Mesothelial cell of epicardium (in vitro differentiated cells): Measurements from ENCODE around the gene MANEAL. TPM values are rescaled to one million over a fixed set of nuclear protein-coding genes. Genes with fewer than 3 reads are reported as not detected.

ENCODE experiments used
- DNase-seq, 2 experiments: peaks; one replicate each; pipeline ENCODE4 v3.0.0; 2021; ENCODE audit warnings: low spot score in 2 of 2; ENCODE audit not compliant: unreplicated experiment in 2 of 2
- H3K27ac Mint-ChIP-seq: 2 replicates; pipeline ENCODE4 v1.8.0; 2021; ENCODE audit warnings: mixed read lengths
- H3K27me3 Mint-ChIP-seq: 2 replicates; pipeline ENCODE4 v1.8.0; 2021; ENCODE audit warnings: low read depth, mixed read lengths
- H3K36me3 Mint-ChIP-seq: 2 replicates; pipeline ENCODE4 v1.8.0; 2021; ENCODE audit warnings: mixed read lengths
- H3K4me1 Mint-ChIP-seq: 2 replicates; pipeline ENCODE4 v1.8.0; 2021; ENCODE audit warnings: mixed read lengths
- H3K4me3 Mint-ChIP-seq: 2 replicates; pipeline ENCODE4 v1.8.0; 2021; ENCODE audit warnings: mild to moderate bottlenecking, moderate library complexity, mixed read lengths
- H3K9me3 Mint-ChIP-seq: 2 replicates; pipeline ENCODE4 v1.8.0; 2021; ENCODE audit warnings: mixed read lengths
- CTCF ChIP-seq: fragments of 200-600 bp; sonication (generic); IDR thresholded peaks from one replicate; pipeline ENCODE4 v1.5.0; 2021; ENCODE audit warnings: antibody characterized with exemption; ENCODE audit not compliant: unreplicated experiment
- total RNA-seq: library from RNA; stranded (reverse); gene quantifications from 3 replicates; pipeline ENCODE4 v1.2.1, GENCODE V29; 2021

MANEAL gene
- total RNA-seq, 1 donor from 2014 or later = 1.8 TPM

GRCh38 chr1:37839676-37840075 is 46.0 kb downstream of the MANEAL start:
- no peak for DNase-seq
- TF ChIP-seq CTCF = no peak
- Mint-ChIP-seq H3K27me3 (no peaks in the 10 kb centered on the region), H3K9me3 (no peaks in the 10 kb centered on the region), H3K4me3 (no peak overlapping the region), H3K27ac (no peak overlapping the region), H3K4me1 (no peaks in the 10 kb centered on the region), H3K36me3 (peaks cover 24% of the 10 kb centered on the region)

DNA sequence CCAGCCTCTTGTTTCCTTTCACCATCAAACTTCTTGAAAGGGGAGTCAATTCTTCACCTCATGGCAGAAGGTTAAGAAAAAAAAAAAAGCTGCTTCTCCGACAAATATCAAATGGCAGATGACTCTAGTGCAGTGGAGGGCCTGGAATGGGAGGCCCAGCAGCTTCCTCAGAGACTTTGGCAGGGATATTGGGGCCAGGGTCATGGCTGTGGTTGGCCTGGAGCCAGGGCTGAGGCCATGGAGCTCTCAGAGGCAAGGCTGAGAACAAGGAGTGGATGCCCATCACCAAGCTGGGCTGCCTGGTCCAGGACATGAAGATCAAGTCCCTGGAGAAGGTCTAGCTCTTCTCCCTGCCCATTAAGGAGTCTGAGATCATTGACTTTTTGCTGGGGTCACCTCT is 47.1 kb downstream of the MANEAL start:
- H3K4me1 Mint-ChIP-seq = no peaks in the 10 kb centered on the region
- peaks cover 17% of the 10 kb centered on the region for H3K36me3 Mint-ChIP-seq
- H3K27me3 Mint-ChIP-seq = no peaks in the 10 kb centered on the region
- no peak overlapping the region for H3K4me3 Mint-ChIP-seq
- TF ChIP-seq CTCF = no peak
- no peak for DNase-seq
- no peaks in the 10 kb centered on the region for H3K9me3 Mint-ChIP-seq
- no peak overlapping the region for H3K27ac Mint-ChIP-seq

GRCh38 chr1:37841652-37842051 is 48.0 kb downstream of the MANEAL start:
- no peak for TF ChIP-seq CTCF
- H3K9me3 Mint-ChIP-seq = no peaks in the 10 kb centered on the region
- H3K27ac Mint-ChIP-seq = no peak overlapping the region
- no peaks in the 10 kb centered on the region for H3K27me3 Mint-ChIP-seq
- no peaks in the 10 kb centered on the region for H3K4me1 Mint-ChIP-seq
- no peak for DNase-seq
- H3K4me3 Mint-ChIP-seq = no peak overlapping the region
- peaks cover 11% of the 10 kb centered on the region for H3K36me3 Mint-ChIP-seq

GRCh38 chr1:37844536-37844935 is 50.9 kb downstream of the MANEAL start:
- Mint-ChIP-seq H3K4me1 (no peaks in the 10 kb centered on the region), H3K4me3 (no peak overlapping the region), H3K27ac (no peak overlapping the region), H3K9me3 (no peaks in the 10 kb centered on the region), H3K27me3 (no peaks in the 10 kb centered on the region), H3K36me3 (peaks cover 8% of the 10 kb centered on the region)
- no peak for DNase-seq
- no peak for TF ChIP-seq CTCF

DNA sequence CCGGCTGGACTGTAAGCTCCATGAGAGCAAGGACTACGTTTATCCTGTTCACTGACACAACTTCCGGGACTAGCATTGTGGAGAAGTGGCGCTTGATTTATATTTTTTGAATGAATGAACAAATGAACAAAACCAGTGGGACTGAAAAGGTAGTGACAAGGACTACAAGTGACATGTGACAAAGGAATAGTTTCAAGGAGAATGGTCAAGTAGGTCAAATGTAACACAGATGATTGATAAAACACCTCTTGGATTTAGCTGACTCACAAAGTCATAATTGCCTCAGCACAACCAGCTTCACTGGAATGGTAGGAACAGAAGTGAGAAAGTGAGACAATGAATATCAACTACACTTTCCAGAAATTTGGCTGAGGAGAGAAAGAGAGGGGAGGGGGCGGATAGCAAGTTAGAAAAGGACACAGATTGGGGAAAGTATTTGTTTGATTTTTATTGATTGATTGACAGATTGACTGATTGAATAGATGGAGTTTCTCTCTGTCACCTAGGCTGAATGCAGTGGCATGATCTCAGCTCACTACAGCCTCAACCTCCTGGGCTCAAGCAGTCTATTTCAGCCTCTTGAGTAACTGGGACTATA is 51.5 kb downstream of the MANEAL start:
- H3K27me3 Mint-ChIP-seq = no peaks in the 10 kb centered on the region
- no peak overlapping the region for H3K4me3 Mint-ChIP-seq
- no peak overlapping the region for H3K27ac Mint-ChIP-seq

More for the DNA sequence above, 51.5 kb downstream of the MANEAL start:
- Mint-ChIP-seq H3K36me3 (peaks cover 4% of the 10 kb centered on the region), H3K4me1 (no peaks in the 10 kb centered on the region), H3K9me3 (no peaks in the 10 kb centered on the region)
- no peak for DNase-seq
- TF ChIP-seq CTCF = no peak
